Measurements from ENCODE around the gene GFOD1. TPM values are rescaled to one million over a fixed set of nuclear protein-coding genes. Genes with fewer than 3 reads are reported as not detected.
"Not testable (repeated sequence)": the region's sequence is repeated elsewhere in the genome, so short reads cannot be mapped to it uniquely, and the experiment has no call there.

GFOD1 gene
- total RNA-seq, 2 experiments from 2014 or later = 22.6 to 35.0 TPM

DNA sequence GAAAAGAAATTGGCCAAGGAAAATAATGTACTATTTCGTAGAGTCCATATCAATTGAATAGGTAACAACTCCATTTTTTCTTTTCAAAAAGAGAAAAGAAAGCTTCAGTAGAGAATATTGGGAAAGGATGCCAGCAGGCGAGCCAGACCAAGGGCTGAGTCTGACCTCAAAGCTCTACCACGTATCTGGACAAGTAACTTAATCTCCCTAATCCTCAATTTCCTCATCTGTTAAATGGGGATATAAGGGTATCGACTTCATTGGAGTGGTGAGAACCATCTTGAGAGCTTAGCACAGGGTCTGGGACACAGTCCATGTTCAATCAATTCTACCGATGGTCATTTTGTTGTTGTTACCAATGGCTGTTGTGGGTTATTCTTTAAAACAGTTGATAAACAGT is 95.9 kb downstream of the GFOD1 start:
- no peak overlapping the region for H3K27ac ChIP-seq (ENCODE audit: low read depth, low read length, poor library complexity, severe bottlenecking)
- BruUV-seq (replicated peaks) = no TSS peak
- peaks cover 2% of the 10 kb centered on the region; the same call in 1 of the 2 replicates for H3K79me2 ChIP-seq (ENCODE audit: insufficient read depth, low read depth, low read length)
- 0 out of 2 replicates have a peak, but pooled peaks cover 3% of the 10 kb centered on the region for H4K20me1 ChIP-seq (ENCODE audit: insufficient read depth, low read length)
- no peak overlapping the region for H3K4me3 ChIP-seq (ENCODE audit: low read depth, low read length, poor library complexity, severe bottlenecking)
- TF ChIP-seq, protein P1, sequence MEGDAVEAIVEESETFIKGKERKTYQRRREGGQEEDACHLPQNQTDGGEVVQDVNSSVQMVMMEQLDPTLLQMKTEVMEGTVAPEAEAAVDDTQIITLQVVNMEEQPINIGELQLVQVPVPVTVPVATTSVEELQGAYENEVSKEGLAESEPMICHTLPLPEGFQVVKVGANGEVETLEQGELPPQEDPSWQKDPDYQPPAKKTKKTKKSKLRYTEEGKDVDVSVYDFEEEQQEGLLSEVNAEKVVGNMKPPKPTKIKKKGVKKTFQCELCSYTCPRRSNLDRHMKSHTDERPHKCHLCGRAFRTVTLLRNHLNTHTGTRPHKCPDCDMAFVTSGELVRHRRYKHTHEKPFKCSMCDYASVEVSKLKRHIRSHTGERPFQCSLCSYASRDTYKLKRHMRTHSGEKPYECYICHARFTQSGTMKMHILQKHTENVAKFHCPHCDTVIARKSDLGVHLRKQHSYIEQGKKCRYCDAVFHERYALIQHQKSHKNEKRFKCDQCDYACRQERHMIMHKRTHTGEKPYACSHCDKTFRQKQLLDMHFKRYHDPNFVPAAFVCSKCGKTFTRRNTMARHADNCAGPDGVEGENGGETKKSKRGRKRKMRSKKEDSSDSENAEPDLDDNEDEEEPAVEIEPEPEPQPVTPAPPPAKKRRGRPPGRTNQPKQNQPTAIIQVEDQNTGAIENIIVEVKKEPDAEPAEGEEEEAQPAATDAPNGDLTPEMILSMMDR (conservative IDR thresholded peaks at IDR 0.05; ENCODE audit: low read length) = no peak
- TF ChIP-seq EZH2phosphoT487 (IDR thresholded peaks at IDR 0.05; ENCODE audit: borderline replicate concordance, low read depth, low read length) = no peak
- DNase-seq (ENCODE audit: low spot score) = no peak
- ChIA-PET CTCF (ENCODE audit: unreplicated experiment) (no interaction called here), POLR2A (interaction anchor here (0.6 to 1.3 kb wide), 4 partner anchors 16 to 165 kb away, joined by 3 to 11 read pairs (median 4); no protein-coding TSS in a partner anchor)
- H3K9me3 ChIP-seq (ENCODE audit: low read length) = no peaks in the 10 kb centered on the region
- no peak overlapping the region for H3K4me2 ChIP-seq (ENCODE audit: low read length)
- H3K36me3 ChIP-seq (ENCODE audit: insufficient read depth, low read length) = no peaks in the 10 kb centered on the region; the same call in 1 of the 2 replicates
- H3K4me1 ChIP-seq (ENCODE audit: insufficient read depth, low read length, poor library complexity, severe bottlenecking) = peaks cover 40% of the 10 kb centered on the region
- H2AFZ ChIP-seq (ENCODE audit: low read length) = no peak overlapping the region
- no peaks in the 10 kb centered on the region for H3K9me2 ChIP-seq (ENCODE audit: insufficient read depth, low read length)
- intact Hi-C loops (cut with micrococcal nuclease; ENCODE audit: unreplicated experiment) = no loop called here

DNA sequence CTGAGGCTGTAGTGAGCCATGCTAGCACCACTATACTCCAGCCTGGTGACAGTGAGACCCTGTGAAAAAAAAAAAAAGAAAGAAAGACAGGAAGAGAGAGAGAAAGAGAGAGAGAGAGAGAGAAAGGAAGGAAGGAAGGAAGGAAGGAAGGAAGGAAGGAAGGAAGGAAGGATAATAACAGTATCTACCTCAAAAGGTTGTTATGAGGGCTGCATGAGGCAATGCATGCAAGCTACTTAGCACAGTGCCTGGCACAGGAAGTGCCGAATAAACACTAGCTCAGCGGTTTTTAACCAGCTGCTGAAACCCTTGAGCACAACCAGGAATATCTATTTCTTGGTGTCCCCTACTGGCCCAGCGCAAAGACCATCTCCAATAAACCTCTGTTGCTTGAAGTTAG is 96.7 kb downstream of the GFOD1 start:
- Histone ChIP-seq H3K4me3 (ENCODE audit: low read depth, low read length, poor library complexity, severe bottlenecking) (no peak overlapping the region), H2AFZ (ENCODE audit: low read length) (no peak overlapping the region), H3K4me1 (ENCODE audit: insufficient read depth, low read length, poor library complexity, severe bottlenecking) (peaks cover 31% of the 10 kb centered on the region), H3K79me2 (ENCODE audit: insufficient read depth, low read depth, low read length) (no peaks in the 10 kb centered on the region), H3K9me3 (ENCODE audit: low read length) (no peaks in the 10 kb centered on the region), H3K9me2 (ENCODE audit: insufficient read depth, low read length) (no peaks in the 10 kb centered on the region), H3K36me3 (ENCODE audit: insufficient read depth, low read length) (no peaks in the 10 kb centered on the region; the same call in 1 of the 2 replicates), H3K27ac (ENCODE audit: low read depth, low read length, poor library complexity, severe bottlenecking) (no peak overlapping the region), H3K4me2 (ENCODE audit: low read length) (no peak overlapping the region), H4K20me1 (ENCODE audit: insufficient read depth, low read length) (no peaks in the 10 kb centered on the region)
- POLR2A ChIA-PET = interaction anchor here (0.7 to 1.3 kb wide), 2 partner anchors 16 to 34 kb away, joined by 3 to 4 read pairs; no protein-coding TSS in a partner anchor
- no peak for TF ChIP-seq EZH2phosphoT487 (IDR thresholded peaks at IDR 0.05; ENCODE audit: borderline replicate concordance, low read depth, low read length)
- TF ChIP-seq, protein P1 (conservative IDR thresholded peaks at IDR 0.05; ENCODE audit: low read length) = no peak
- intact Hi-C loops (cut with micrococcal nuclease; ENCODE audit: unreplicated experiment) = no loop called here
- BruUV-seq (replicated peaks) = no TSS peak
- CTCF ChIA-PET (ENCODE audit: unreplicated experiment) = no interaction called here
- peak; percentile 29 for DNase-seq (ENCODE audit: low spot score)

DNA sequence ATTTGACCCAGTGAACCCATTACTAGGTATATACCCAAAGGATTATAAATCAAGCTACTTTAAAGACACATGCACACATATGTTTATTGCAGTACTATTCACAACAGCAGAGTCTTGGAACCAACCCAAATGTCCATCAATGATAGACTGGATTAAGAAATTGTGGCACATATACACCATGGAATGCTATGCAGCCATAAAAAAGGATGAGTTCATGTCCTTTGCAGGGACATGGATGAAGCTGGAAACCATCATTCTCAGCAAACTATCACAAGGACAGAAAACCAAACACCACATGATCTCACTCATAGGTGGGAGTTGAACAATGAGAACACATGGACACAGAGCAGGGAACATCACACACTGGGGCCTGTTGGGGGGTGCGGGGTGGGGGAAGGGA is 98.2 kb downstream of the GFOD1 start:
- H3K4me1 ChIP-seq (ENCODE audit: insufficient read depth, low read length, poor library complexity, severe bottlenecking) = peaks cover 23% of the 10 kb centered on the region
- H2AFZ ChIP-seq (ENCODE audit: low read length); H3K36me3 ChIP-seq (ENCODE audit: insufficient read depth, low read length); H4K20me1 ChIP-seq (ENCODE audit: insufficient read depth, low read length); H3K9me2 ChIP-seq (ENCODE audit: insufficient read depth, low read length); H3K27ac ChIP-seq (ENCODE audit: low read depth, low read length, poor library complexity, severe bottlenecking); H3K4me3 ChIP-seq (ENCODE audit: low read depth, low read length, poor library complexity, severe bottlenecking); CTCF ChIA-PET (ENCODE audit: unreplicated experiment); H3K4me2 ChIP-seq (ENCODE audit: low read length); H3K79me2 ChIP-seq (ENCODE audit: insufficient read depth, low read depth, low read length); BruUV-seq (replicated peaks); H3K9me3 ChIP-seq (ENCODE audit: low read length); intact Hi-C loops (cut with micrococcal nuclease; ENCODE audit: unreplicated experiment); DNase-seq (ENCODE audit: low spot score): not testable (repeated sequence)
- POLR2A ChIA-PET = interaction anchor here (0.7 kb wide), 1 partner anchor 32 kb away, joined by 3 read pairs; no protein-coding TSS in a partner anchor

DNA sequence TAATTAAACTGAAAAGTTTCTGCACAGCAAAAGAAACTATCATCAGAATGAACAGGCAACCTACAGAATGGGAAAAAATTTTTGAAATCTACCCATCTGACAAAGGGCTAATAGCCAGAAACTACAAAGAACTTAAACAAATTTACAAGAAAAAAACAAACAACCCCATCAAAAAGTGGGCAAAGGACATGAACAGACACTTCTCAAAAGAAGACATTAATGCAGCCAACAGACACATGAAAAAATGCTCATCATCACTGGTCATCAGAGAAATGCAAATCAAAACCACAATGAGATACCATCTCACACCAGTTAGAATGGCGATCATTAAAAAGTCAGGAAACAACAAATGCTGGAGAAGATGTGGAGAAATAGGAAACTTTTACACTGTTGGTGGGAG is 98.6 kb downstream of the GFOD1 start:
- H4K20me1 ChIP-seq (ENCODE audit: insufficient read depth, low read length); H3K4me3 ChIP-seq (ENCODE audit: low read depth, low read length, poor library complexity, severe bottlenecking); H3K9me3 ChIP-seq (ENCODE audit: low read length); H2AFZ ChIP-seq (ENCODE audit: low read length); H3K4me2 ChIP-seq (ENCODE audit: low read length); BruUV-seq (replicated peaks); H3K9me2 ChIP-seq (ENCODE audit: insufficient read depth, low read length); H3K36me3 ChIP-seq (ENCODE audit: insufficient read depth, low read length); intact Hi-C loops (cut with micrococcal nuclease; ENCODE audit: unreplicated experiment); DNase-seq (ENCODE audit: low spot score); H3K27ac ChIP-seq (ENCODE audit: low read depth, low read length, poor library complexity, severe bottlenecking); H3K79me2 ChIP-seq (ENCODE audit: insufficient read depth, low read depth, low read length); CTCF ChIA-PET (ENCODE audit: unreplicated experiment): not testable (repeated sequence)
- H3K4me1 ChIP-seq (ENCODE audit: insufficient read depth, low read length, poor library complexity, severe bottlenecking) = peaks cover 23% of the 10 kb centered on the region
- POLR2A ChIA-PET = interaction anchor here (0.7 kb wide), 1 partner anchor 31 kb away, joined by 3 read pairs; no protein-coding TSS in a partner anchor

All from OCI-LY7 (cell line).